Coronary artery (tissue), 2 donors: ENCODE measurements around the gene LRRC8B.

Experiments
- DNase-seq: peaks from one replicate; pipeline ENCODE4 v3.0.0-alpha.2; 2017; ENCODE audit warnings: low spot score
- H3K27ac ChIP-seq, 2 donors: fragments of 200-600 bp; sonication (generic); one replicate each; pipeline ENCODE4 v1.5.1; 2016 to 2019
- H3K4me3 ChIP-seq: fragments of 200-600 bp; sonication (generic); 2 replicates; pipeline ENCODE4 v1.5.1; 2016; ENCODE audit warnings: mild to moderate bottlenecking, moderate library complexity
- CTCF ChIP-seq: fragments of 200-600 bp; sonication (generic); IDR thresholded peaks from one replicate; pipeline ENCODE4 v1.5.1; 2019; ENCODE audit warnings: antibody characterized with exemption

LRRC8B gene

GRCh38 chr1:89527256-89527655, 2.6 kb downstream of the LRRC8B start:
- Histone ChIP-seq H3K4me3 (no peak overlapping the region), H3K27ac (no peak overlapping the region)
- no peak for TF ChIP-seq CTCF
- DNase-seq = no peak

GRCh38 chr1:89527750-89528381, 3.2 kb downstream of the LRRC8B start:
- Histone ChIP-seq H3K4me3 (no peak overlapping the region), H3K27ac (no peak overlapping the region)
- DNase-seq = no peak
- TF ChIP-seq CTCF = no peak

- Histone ChIP-seq H3K27ac (no peak overlapping the region), H3K4me3 (no peak overlapping the region)
- TF ChIP-seq CTCF = no peak
- no peak for DNase-seq
These were observed 3.8 kb downstream of the LRRC8B start for GRCh38 chr1:89528382-89528780.

- Histone ChIP-seq H3K4me3 (no peak overlapping the region), H3K27ac (no peak overlapping the region)
These were observed 4.6 kb downstream of the LRRC8B start for GRCh38 chr1:89529196-89529595.

GRCh38 chr1:89530444-89531089, 5.9 kb downstream of the LRRC8B start:
- Histone ChIP-seq H3K4me3 (no peak overlapping the region), H3K27ac (no peak overlapping the region)
- DNase-seq = no peak
- TF ChIP-seq CTCF = no peak

More at GRCh38 chr1:89529196-89529595, 4.6 kb downstream of the LRRC8B start:
- DNase-seq = no peak
- TF ChIP-seq CTCF = no peak

- no peak for TF ChIP-seq CTCF
- H3K4me3 ChIP-seq = no peak overlapping the region
- DNase-seq = no peak
- H3K27ac ChIP-seq = no peak overlapping the region
These were observed 7.0 kb downstream of the LRRC8B start for GRCh38 chr1:89531480-89532139.
